HG02981 (cell line): ENCODE measurements around the gene GVQW3.

Experiments used
- ATAC-seq: cut with Tn5 transposase; IDR thresholded peaks from one replicate; pipeline ENCODE4 v1.9.1; 2021; ENCODE audit warnings: mild to moderate bottlenecking, moderate library complexity; ENCODE audit not compliant: unreplicated experiment

GVQW3 gene

DNA sequence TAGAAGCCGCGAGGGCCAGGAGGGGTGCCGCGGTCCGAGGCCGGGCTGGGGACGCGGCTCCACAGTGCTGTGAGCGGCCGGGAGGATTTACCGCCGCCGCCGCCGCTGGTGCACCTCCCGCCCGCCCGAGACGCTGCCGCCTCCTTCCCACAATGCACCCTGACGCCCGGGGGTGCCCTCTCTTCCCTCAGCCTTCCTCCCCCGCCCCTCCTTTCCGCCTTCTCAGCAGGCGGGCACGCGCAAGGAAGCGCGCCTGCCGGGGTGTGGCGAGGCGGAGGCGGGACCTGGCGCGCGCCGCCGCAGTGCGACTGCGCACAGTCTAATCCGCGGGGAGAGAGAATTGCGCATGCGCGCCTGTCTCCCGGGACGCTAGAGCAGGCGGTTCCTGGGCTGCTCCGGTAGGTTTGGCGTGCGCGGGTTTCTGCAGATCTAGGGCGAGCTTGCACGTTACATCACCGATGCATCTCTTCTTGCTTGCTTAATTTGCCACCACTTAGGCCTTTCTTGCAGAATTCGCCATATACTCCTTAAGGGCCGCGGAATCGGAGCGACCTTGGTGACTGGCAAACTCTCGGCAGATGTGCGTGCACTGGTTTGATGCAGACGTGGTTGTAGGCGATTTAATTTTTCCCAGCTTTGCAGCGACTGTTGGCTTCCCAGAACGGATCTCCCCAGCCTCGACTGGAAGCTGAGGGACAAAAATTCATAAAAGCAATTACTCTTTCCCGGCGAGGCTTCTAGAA lies at the start of gene GVQW3, which contains the start of gene THAP12:
GVQW3 (plus strand) TSS at position 347 of the 743 bp plus-strand sequence. CDS start 506 bp downstream, outside the sequence.
THAP12 (minus strand) TSS at position 156 of the 743 bp plus-strand sequence. CDS start 296 bp downstream, outside the sequence.
- ATAC-seq: peak; percentile 74

DNA sequence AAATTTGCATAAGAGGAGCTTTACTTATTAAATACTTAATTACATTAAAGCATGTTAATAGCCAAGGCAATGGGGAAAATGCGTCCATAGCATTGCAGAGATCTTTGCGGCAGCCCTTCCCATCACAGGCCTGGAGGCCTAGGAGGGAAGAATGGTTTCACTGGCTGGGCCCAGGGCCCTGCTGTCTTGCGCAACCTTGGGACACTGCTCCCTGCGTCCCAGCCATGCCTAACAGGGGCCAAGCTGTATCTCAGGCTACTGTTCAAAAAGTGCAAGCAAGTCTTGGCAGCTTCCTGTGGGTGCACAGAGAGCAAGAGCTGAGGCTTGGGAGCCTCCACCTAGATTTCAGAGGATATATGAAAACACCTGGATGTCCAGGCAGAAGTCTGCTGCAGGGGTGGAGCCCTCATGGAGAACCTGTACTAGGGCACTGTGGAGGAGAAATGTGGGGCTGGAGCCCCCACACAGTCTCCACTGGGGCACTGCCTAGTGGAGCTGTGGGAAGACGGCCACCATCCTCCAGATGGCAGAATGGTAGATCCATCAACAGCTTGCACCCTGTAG lies 46.2 kb upstream of the GVQW3 start:
- no peak for ATAC-seq

DNA sequence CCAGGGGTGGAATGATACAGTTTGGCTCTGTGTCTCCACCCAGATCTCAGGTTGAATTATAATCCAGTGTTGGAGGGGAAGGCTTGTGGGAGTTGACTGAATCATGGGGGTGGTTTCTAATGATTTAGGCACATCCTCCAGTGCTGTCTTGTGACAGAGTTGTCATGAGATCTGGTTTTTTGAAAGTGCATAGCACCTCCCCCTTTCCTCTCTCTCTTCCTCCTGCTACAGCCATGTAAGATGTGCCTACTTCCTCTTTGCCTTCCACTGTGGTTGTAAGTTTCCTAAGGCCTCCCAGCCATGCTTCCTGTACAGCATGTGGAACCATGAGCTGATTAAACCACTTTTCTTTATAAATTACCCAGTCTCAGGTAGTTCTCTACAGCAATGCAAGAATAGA lies 45.3 kb upstream of the GVQW3 start:
- ATAC-seq: no peak

DNA sequence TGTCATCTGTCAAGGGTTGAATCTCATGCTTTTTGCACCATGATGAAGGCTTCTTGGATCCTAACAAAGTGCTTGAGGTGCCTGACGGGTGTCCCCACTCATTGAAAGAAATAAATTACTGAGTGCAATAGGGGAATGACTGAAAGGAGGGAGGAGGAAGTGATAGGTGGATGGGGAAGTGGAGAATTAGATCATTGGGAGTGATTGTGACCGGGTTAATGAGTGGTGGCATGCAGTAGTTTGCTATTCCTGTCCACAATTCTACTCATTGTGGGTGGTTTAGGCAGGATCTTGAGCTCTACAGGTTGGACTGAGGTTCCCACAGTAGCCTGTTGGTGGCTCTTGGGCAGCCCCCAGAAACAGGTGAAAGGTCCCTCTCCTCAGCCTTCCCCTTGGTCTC lies 44.5 kb upstream of the GVQW3 start:
- ATAC-seq: no peak

GRCh38 chr11:76337469-76337868 lies 43.7 kb upstream of the GVQW3 start:
- no peak for ATAC-seq

DNA sequence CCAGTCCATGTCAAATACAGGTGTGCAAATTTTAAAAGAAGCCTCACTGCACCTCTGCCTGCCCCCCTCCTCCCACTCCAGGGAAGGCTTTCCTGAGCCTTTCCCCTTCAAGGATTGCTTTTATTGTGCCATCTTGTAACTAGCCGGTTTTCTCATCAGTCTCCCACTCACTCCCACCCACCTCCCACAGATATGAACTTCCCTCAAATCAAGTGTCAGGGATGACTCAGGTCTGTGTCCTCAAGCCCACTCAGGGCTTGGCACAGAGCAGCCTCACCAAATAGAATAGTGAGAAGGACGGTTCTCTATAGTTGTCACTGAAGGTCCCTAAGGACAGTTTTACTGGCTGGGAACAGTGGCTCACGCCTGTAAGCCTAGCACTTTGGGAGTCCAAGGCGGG lies 43.2 kb upstream of the GVQW3 start:
- no peak for ATAC-seq

GRCh38 chr11:76339221-76339620 lies 41.9 kb upstream of the GVQW3 start:
- ATAC-seq: no peak

DNA sequence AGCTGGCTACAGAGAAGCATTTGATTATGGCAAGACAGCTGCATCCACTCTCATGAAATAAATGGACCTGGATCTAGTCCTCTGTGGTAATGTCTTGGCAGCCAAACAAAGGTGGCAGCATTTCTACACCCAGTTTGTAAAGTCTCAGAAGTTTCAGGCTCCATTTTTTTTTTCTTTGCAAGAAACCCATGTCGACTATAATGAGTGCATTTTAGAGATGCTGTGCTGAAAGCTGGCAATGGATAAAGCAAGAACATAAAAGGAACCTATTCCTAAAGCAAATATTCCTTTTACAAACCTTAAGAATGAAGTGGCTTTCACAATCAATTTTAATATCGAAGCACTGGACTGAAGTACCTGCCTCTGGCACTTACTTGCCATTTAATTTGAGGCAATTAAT lies 33.7 kb upstream of the GVQW3 start:
- ATAC-seq: no peak

DNA sequence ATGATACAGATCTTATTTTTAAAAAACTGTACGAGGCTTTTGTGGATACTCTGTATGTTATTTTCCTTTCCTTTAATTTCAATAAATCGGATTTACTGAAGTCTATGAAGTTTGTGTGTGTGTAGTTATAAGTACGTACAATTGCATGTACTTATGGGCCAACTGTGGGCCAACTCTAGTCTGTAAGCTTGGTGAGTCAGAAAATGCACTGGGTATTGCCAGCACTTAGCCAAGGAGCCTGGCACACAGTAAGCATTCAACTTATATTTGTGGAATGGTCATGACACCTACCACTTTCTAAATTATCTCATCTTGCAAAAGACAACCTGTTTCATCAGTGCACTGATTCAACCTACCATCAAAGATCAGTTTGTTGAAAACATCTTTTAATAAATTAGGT lies 32.8 kb upstream of the GVQW3 start:
- ATAC-seq: no peak

DNA sequence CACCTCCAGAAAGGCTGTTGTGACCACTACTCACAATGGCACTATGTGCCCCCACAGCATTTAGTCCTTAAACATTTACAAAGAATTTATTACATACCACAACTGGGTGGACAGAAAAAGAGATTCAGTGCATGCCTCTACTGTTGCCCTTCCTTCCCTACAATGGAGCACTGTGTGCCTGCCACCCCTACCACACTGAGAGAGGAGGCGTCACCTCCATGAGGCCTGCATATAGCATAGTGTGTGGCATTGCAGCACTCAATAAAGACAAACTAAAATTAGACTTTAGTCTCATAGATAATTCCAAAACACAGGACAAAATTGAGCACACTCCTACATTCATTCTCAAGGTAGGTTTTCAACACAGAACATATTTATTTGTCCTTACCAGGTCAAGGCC lies 26.0 kb upstream of the GVQW3 start:
- no peak for ATAC-seq

- no peak for ATAC-seq
Observed at GRCh38 chr11:76361374-76361773, 19.7 kb upstream of the GVQW3 start.

- no peak for ATAC-seq
Observed at GRCh38 chr11:76361776-76362175, 19.3 kb upstream of the GVQW3 start.

- no peak for ATAC-seq
Observed at GRCh38 chr11:76362716-76363115, 18.4 kb upstream of the GVQW3 start.

DNA sequence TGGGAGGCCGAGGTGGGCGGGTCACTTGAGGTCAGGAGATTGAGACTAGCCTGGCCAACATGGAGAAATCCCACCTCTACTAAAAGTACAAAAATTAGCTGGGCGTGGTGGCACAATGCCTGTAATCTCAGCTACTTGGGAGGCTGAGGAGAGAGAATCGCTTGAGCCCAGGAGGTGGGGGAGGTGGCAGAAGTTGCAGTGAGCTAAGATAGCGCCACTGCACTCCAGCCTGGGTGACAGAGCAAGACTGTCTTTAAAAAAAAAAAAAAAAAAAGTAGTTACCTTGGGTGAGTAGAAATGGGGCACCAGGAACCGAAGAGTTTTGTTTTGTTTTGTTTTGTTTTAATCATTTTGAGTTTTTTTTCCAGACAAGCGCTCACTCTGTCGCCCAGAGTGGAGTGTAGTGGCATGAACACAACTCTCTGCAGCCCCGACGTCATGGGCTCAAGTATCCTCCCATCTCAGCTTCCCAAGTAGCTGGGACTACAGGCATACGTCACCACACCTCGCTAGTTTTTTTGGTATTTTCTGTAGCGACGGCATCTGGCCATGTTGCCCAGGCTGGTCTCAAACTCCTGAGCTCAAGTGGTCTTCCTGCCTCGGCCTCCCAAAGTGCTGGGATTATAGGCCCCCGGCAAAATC lies 16.0 kb upstream of the GVQW3 start:
- ATAC-seq: no peak

- no peak for ATAC-seq
Observed at GRCh38 chr11:76368490-76368889, 12.6 kb upstream of the GVQW3 start.

DNA sequence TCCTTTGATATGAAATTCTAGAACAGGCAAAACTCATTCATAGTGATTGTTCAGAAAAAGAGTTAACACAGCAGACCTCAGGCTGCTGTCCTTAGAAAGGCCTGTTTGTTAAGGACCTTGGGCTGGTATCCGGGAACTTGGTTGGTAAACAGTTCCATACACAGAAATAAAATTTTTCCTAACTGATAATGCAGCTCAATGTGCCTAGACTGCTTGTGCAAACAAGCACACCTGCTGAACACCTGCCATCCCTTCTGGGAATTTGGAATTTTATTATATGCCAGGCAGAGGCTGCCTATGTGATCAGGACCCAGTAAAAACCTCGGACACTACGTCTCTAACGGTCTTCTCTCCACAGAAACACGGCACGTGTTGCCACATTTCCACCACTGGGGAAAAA lies 11.7 kb upstream of the GVQW3 start:
- no peak for ATAC-seq

DNA sequence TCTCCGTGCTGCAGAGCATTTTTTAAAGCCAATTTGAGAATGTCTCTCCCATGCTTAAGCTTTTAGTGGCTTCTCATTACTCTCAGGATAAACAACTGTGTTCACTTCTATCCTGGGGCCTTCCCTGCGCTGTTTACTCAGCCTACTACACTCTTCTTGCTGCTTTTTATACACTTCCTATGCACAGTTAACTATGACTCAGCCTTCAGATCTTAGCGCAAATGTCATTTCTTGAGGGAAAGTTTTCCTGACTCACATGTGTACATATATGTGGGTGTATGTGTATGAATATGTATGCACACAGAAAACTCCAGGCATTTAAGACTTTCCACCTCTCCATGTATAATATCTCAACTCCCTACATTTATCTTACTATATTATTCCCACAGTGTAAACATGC lies 10.0 kb upstream of the GVQW3 start:
- no peak for ATAC-seq

DNA sequence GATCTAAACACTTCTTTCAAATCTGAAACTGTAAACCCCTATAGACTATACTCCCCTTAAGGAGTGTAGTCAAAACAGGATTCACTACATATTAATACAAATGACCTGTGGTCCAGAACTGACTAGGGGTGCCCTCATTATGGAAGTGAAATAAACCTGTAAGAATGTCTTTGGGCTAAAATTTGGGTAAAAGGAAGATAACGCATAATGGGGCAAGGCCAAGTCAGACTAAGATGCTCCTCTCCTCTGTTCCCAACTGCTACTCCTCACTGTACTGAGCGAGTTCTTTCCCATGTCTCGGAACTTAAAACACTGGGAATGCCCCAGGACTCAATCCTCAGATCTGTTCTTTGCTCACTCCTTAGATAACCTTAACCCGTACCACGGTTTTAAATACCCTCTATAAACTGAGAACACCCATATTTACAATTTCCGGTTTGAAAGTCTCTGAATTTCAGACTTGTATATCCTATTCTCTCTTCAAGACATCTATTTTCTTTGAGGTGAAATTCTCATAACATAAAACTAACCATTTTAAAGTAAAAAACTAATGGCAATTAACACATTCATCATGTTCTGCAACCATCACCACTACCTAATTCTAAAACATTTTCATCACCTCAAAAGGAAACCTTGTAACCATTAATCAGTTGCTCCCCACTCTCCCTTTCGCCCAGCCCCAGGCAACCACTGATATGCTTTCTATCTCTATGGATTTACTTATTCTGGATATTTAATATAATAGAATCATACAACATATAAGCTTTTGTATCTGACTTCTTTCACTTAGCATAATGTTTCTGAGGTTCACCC lies 4.2 kb upstream of the GVQW3 start:
- ATAC-seq: no peak

GRCh38 chr11:76379807-76380158 lies 1.3 kb upstream of the GVQW3 start:
- ATAC-seq: no peak

- peak; percentile 23 for ATAC-seq
Observed at GRCh38 chr11:76380159-76380976, 755 bp upstream of the GVQW3 start.

- no peak for ATAC-seq
Observed at GRCh38 chr11:76382209-76382608, 1.1 kb downstream of the GVQW3 start.
